Liver (tissue), 9 donors: Measurements from ENCODE around the gene KLHL30. TPM values are rescaled to one million over a fixed set of nuclear protein-coding genes. Genes with fewer than 3 reads are reported as not detected.

Source experiments
- DNase-seq: peaks from one replicate; pipeline ENCODE4 v3.0.0-alpha.2; 2017; ENCODE audit warnings: low spot score
- H3K27ac ChIP-seq, 2 donors: one replicate each; pipeline ENCODE4 v1.7.0; 2013; ENCODE audit warnings: inconsistent platforms in 2 of 2, low read length in 2 of 2, control low read depth in 1 of 2, low read depth in 1 of 2, mild to moderate bottlenecking in 1 of 2
- H3K27me3 ChIP-seq, 4 donors: one replicate each; pipeline versions ENCODE4 v1.6.1 to v1.7.0; 2013; ENCODE audit warnings: low read length in 3 of 4, inconsistent platforms in 1 of 4, mild to moderate bottlenecking in 1 of 4, moderate library complexity in 1 of 4; ENCODE audit not compliant: control insufficient read depth in 4 of 4, insufficient read depth in 4 of 4
- H3K36me3 ChIP-seq, 4 donors: one replicate each; pipeline versions ENCODE4 v1.6.1 to v1.7.0; 2013; ENCODE audit warnings: low read length in 3 of 4, mild to moderate bottlenecking in 3 of 4, low read depth in 1 of 4, moderate library complexity in 1 of 4; ENCODE audit not compliant: control insufficient read depth in 4 of 4, insufficient read depth in 3 of 4
- H3K4me1 ChIP-seq, 4 donors: one replicate each; pipeline versions ENCODE4 v1.6.1 to v1.7.0; 2013; ENCODE audit warnings: low read length in 3 of 4, mild to moderate bottlenecking in 3 of 4, moderate library complexity in 1 of 4; ENCODE audit not compliant: control insufficient read depth in 4 of 4, insufficient read depth in 4 of 4
- H3K4me3 ChIP-seq, 3 donors: one replicate each; pipeline versions ENCODE4 v1.6.1 to v1.7.0; 2013; ENCODE audit warnings: low read length in 3 of 3, control low read depth in 1 of 3, low read depth in 1 of 3, mild to moderate bottlenecking in 1 of 3
- H3K9ac ChIP-seq, 2 donors: one replicate each; pipeline ENCODE4 v1.7.0; 2013; ENCODE audit warnings: low read length in 2 of 2, mild to moderate bottlenecking in 2 of 2, moderate library complexity in 2 of 2, control low read depth in 1 of 2, low read depth in 1 of 2
- H3K9me3 ChIP-seq, 4 donors: one replicate each; pipeline versions ENCODE4 v1.6.1 to v1.7.0; 2013; ENCODE audit warnings: low read length in 3 of 4; ENCODE audit not compliant: control insufficient read depth in 4 of 4
- EGR1 ChIP-seq, 2 donors: IDR thresholded peaks; 2 replicates each; pipeline ENCODE4 v1.6.1; 2016 to 2018; ENCODE audit warnings: antibody characterized with exemption in 2 of 2, low read depth in 2 of 2
- FOXA1 ChIP-seq: IDR thresholded peaks from 2 replicates; pipeline ENCODE4 v1.6.1; 2016; ENCODE audit warnings: antibody characterized with exemption
- HNF4A ChIP-seq, 2 donors: conservative IDR thresholded peaks; 2 replicates each; pipeline ENCODE4 v1.6.1; 2016; ENCODE audit warnings: antibody characterized with exemption in 2 of 2, mild to moderate bottlenecking in 2 of 2
- HNF4G ChIP-seq: IDR thresholded peaks from 2 replicates; pipeline ENCODE4 v1.6.1; 2016; ENCODE audit warnings: antibody characterized with exemption
- JUND ChIP-seq, 2 donors: IDR thresholded peaks; 2 replicates each; pipeline ENCODE4 v1.6.1; 2016; ENCODE audit warnings: antibody characterized with exemption in 2 of 2
- NR2F2 ChIP-seq: IDR thresholded peaks from 2 replicates; pipeline ENCODE4 v1.6.1; 2016; ENCODE audit warnings: antibody characterized with exemption
- RAD21 ChIP-seq, 2 donors: IDR thresholded peaks; 2 replicates each; pipeline ENCODE4 v1.6.1; 2016; ENCODE audit warnings: antibody characterized with exemption in 2 of 2, mild to moderate bottlenecking in 2 of 2
- REST ChIP-seq: IDR thresholded peaks from 2 replicates; pipeline ENCODE4 v1.6.1; 2016; ENCODE audit warnings: antibody characterized with exemption, mild to moderate bottlenecking
- RXRA ChIP-seq, 2 donors: IDR thresholded peaks; 2 replicates each; pipeline ENCODE4 v1.6.1; 2017 to 2018; ENCODE audit warnings: antibody characterized with exemption in 2 of 2, mild to moderate bottlenecking in 1 of 2
- WGBS: extraction: QIAGEN DNeasy Blood & Tissue Kit; methylation state at CpG from one replicate; pipeline ENCODE4 v1.1.7; 2013; 5-methylcytosine and 5-hydroxymethylcytosine counted together
- polyA plus RNA-seq, 2 donors: library from polyadenylated mRNA; stranded (reverse) in 1 of 2; unstranded in 1 of 2; fragments of 200-250 nt in 1 of 2; fragments of >200 nt in 1 of 2; fragmentation: Nextera tagmentation in 1 of 2; extraction: Ambion mirVana in 1 of 2; gene quantifications; one replicate each; pipeline versions ENCODE4 v1.2.1 to v1.2.3, GENCODE V29; 2013 to 2015
- total RNA-seq, 2 donors: library from RNA; depleted of rRNA; stranded (reverse); fragments of >200 nt; gene quantifications; one replicate each; pipeline ENCODE4 v1.2.3, GENCODE V29; 2014
- donor health status: healthy.
- donor health status: healthy.
- donor health status: healthy.
- donor health status: healthy.
- donor health status: healthy.

KLHL30 gene
- total and polyA plus RNA-seq, 4 donors = 0.05 to 0.08 TPM; not detected in 2

DNA sequence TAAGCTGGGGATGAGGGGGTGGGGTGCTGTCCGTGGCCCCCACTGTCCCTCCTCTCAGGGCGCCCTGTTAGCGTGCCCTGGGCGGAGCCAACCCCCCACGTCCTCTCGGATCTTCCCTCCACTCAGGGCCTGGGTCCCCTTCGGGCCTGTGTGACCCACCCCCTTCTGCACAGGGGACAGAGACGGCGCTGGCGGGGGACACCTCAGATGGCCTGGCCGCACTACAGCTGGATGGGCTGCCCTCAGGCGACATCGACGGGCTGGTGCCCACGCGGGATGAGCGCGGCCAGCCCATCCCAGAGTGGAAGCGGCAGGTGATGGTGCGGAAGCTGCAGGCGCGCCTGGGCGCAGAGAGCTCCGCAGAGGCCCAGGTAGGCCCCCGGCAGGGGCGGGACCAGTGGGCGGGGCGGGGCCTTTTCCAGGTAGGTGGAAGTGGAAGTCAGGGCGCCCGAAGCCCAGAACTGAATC, 9.9 kb upstream of the KLHL30 start (continued):
- TF ChIP-seq FOXA1 (no peak), JUND (IDR thresholded peaks at IDR 0.05) (no peak)

DNA sequence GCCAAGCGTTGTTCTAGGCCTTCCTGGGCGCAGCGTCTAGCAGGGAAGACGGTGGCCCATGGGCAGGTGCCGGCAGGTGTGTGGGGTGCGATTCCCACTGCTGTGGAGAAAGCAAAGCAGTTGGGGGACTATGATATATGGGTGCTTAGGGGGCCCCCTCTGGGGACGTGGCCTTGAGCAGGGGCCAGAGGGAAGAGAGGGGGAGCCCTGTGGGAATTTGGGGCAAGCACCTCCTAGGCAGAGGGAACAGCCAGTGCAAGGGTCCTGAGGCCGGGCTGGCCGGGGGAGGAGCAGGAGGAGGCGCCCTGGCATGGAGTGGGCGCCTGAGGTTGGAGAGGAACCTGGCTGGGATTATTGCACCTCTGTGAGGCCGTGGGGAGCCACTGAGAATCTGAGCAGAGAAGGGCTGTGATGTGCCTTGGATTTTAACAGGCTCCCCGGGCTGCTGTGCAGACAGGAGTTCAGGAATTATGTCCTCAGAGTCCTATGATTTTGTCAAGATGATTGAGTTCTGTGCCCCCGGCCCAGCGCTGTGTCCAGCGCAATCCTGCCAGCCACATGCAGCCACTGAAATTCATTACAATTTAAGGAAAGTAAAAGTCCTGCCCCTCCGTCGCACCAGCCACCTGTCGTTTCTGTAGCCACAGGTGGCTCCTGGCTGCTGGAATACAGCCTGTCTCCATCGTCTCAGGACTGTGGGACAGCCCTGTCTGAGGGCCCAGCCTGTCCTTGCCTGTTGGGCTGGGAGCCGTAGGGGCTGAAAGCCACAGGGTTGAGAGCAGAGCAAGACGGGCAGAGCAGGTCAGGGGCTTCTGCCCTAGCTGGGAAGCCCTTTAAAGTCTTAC, 9.1 kb upstream of the KLHL30 start:
- Histone ChIP-seq H3K27me3 (no peaks in the 10 kb centered on the region), H3K9me3 (no peaks in the 10 kb centered on the region), H3K4me1 (no peaks in the 10 kb centered on the region), H3K9ac (no peak overlapping the region), H3K4me3 (no peak overlapping the region), H3K36me3 (no peaks in the 10 kb centered on the region), H3K27ac (no peak overlapping the region)
- WGBS = 94% methylated on average over 22 of the region's 22 CpGs
- DNase-seq = no peak
- no peak for TF ChIP-seq REST
- no peak for TF ChIP-seq EGR1 (IDR thresholded peaks at IDR 0.05; ENCODE audit: low read depth in 2 of 2)
- TF ChIP-seq HNF4G = no peak

- no peak for DNase-seq
- no peaks in the 10 kb centered on the region for H3K4me1 ChIP-seq
- H3K36me3 ChIP-seq = no peaks in the 10 kb centered on the region
- no peak overlapping the region for H3K9ac ChIP-seq
- TF ChIP-seq NR2F2 = no peak
- WGBS = 91% methylated on average over 28 of the region's 28 CpGs
- H3K27ac ChIP-seq = no peak overlapping the region
- H3K9me3 ChIP-seq = no peaks in the 10 kb centered on the region
- no peaks in the 10 kb centered on the region for H3K27me3 ChIP-seq
- H3K4me3 ChIP-seq = no peak overlapping the region
Observed at GRCh38 chr2:238130111-238130695, 8.3 kb upstream of the KLHL30 start.

DNA sequence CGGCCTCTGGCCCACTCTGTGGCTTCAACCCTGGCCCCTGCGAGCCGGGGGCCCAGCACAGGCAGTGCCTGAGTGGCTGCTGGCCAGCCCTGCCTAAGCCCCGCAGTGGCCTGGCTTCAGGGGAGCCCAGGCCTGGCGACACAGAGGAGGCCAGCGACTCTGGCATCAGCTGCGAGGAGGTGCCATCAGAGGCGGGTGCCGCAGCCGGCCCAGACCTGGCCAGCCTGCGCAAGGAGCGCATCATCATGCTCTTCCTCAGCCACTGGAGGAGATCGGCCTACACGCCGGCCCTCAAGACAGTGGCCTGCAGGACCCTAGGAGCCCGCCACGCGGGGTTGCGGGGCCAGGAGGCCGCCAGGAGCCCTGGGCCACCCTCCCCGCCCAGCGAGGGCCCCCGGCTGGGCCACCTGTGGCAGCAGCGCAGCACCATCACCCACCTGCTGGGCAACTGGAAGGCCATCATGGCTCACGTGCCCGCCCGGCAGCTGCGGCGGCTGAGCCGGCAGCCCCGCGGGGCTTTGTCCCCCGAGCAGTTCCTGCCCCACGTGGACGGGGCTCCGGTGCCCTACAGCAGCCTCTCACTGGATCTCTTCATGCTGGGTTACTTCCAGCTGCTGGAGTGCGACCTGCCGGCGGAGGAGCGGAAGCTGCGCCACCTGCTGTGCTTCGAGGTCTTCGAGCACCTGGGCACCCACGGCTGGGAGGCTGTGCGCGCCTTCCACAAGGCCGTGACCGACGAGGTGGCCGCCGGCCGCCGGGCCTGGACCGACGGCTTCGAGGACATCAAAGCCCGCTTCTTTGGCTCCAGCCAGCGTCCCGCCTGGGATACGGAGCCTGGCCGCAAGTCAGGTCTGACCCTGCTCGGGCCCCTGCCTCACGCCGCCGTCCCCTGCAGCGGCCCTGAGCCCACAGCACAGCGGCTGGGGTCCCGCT, 7.5 kb upstream of the KLHL30 start:
- Histone ChIP-seq H3K27me3 (no peaks in the 10 kb centered on the region), H3K36me3 (no peaks in the 10 kb centered on the region), H3K9me3 (no peaks in the 10 kb centered on the region), H3K27ac (no peak overlapping the region), H3K9ac (no peak overlapping the region), H3K4me3 (no peak overlapping the region), H3K4me1 (no peaks in the 10 kb centered on the region)
- no peak for TF ChIP-seq RXRA (IDR thresholded peaks at IDR 0.05)
- TF ChIP-seq FOXA1 = no peak
- no peak for TF ChIP-seq HNF4A (conservative IDR thresholded peaks at IDR 0.05)
- TF ChIP-seq RAD21 (IDR thresholded peaks at IDR 0.05) = no peak
- no peak for DNase-seq
- 93% methylated on average over 68 of the region's 68 CpGs for WGBS
